Fibroblast of mammary gland (primary cell): ENCODE measurements around the gene FBXO42.

Experiments
- DNase-seq: peaks from one replicate; pipeline ENCODE4 v3.0.0-alpha.2; 2010; ENCODE audit warnings: low read depth
- H3K4me3 ChIP-seq: 2 replicates; pipeline ENCODE4 v1.5.1; 2011; ENCODE audit warnings: low read depth, mild to moderate bottlenecking, low read length, moderate library complexity; ENCODE audit not compliant: control insufficient read depth
- CTCF ChIP-seq: conservative IDR thresholded peaks from 2 replicates; pipeline ENCODE4 v1.5.1; 2011; ENCODE audit warnings: low read depth, low read length, inconsistent platforms; ENCODE audit not compliant: control insufficient read depth, insufficient read depth

FBXO42 gene

GRCh38 chr1:16256478-16256877, 95.8 kb downstream of the FBXO42 start:
- TF ChIP-seq CTCF, result no peak
- no peak overlapping the region for H3K4me3 ChIP-seq
- no peak for DNase-seq

GRCh38 chr1:16254263-16254928, 97.9 kb downstream of the FBXO42 start:
- no peak for TF ChIP-seq CTCF
- H3K4me3 ChIP-seq, result no peak overlapping the region
- peak; percentile 33 for DNase-seq

GRCh38 chr1:16253332-16253922, 98.9 kb downstream of the FBXO42 start:
- no peak for DNase-seq
- H3K4me3 ChIP-seq, result no peak overlapping the region
- TF ChIP-seq CTCF, result no peak

GRCh38 chr1:16252912-16253311, 99.4 kb downstream of the FBXO42 start:
- no peak overlapping the region for H3K4me3 ChIP-seq
- no peak for DNase-seq
- TF ChIP-seq CTCF, result no peak

GRCh38 chr1:16251381-16251780, 100.9 kb downstream of the FBXO42 start:
- no peak for TF ChIP-seq CTCF
- H3K4me3 ChIP-seq, result no peak overlapping the region
- no peak for DNase-seq

GRCh38 chr1:16250524-16251251, 101.6 kb downstream of the FBXO42 start:
- no peak overlapping the region for H3K4me3 ChIP-seq
- no peak for TF ChIP-seq CTCF
- peak; percentile 33 for DNase-seq
